ENCODE results near the gene GAN.

DNA sequence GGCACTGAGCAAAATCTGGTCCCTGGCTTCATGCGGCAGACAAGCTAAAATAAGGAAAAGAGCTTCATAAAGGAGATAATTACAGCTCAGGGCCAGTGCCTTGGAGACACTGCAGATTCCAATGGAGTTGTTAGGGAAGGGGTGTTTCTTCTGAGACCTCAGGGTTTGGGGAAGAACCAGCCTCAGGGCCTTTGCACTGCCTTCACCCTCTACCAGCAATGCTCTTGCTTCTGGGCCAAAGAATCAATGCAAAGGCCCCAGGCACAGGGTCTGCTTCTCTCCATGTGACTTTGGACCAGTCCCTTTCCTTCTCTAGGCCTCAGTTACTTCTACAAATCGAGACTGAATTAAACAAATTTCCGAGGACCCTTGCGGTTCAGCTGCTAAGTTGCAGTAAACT lies 36.2 kb upstream of the GAN start:
- TF ChIP-seq, protein P1, sequence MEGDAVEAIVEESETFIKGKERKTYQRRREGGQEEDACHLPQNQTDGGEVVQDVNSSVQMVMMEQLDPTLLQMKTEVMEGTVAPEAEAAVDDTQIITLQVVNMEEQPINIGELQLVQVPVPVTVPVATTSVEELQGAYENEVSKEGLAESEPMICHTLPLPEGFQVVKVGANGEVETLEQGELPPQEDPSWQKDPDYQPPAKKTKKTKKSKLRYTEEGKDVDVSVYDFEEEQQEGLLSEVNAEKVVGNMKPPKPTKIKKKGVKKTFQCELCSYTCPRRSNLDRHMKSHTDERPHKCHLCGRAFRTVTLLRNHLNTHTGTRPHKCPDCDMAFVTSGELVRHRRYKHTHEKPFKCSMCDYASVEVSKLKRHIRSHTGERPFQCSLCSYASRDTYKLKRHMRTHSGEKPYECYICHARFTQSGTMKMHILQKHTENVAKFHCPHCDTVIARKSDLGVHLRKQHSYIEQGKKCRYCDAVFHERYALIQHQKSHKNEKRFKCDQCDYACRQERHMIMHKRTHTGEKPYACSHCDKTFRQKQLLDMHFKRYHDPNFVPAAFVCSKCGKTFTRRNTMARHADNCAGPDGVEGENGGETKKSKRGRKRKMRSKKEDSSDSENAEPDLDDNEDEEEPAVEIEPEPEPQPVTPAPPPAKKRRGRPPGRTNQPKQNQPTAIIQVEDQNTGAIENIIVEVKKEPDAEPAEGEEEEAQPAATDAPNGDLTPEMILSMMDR (IDR thresholded peaks at IDR 0.05 in 2 of 3, conservative IDR thresholded peaks at IDR 0.05 in 1 of 3; ENCODE audit: control insufficient read depth in 2 of 3, extremely low read depth in 1 of 3, insufficient read depth in 1 of 3, low read depth in 3 of 3, low read length in 3 of 3), result no peak
- TF ChIP-seq RAD21 (IDR thresholded peaks at IDR 0.05; ENCODE audit: insufficient read depth, low read depth, low read length), result no peak
